ENCODE data around the gene SLC2A1.

Gene SLC2A1

DNA sequence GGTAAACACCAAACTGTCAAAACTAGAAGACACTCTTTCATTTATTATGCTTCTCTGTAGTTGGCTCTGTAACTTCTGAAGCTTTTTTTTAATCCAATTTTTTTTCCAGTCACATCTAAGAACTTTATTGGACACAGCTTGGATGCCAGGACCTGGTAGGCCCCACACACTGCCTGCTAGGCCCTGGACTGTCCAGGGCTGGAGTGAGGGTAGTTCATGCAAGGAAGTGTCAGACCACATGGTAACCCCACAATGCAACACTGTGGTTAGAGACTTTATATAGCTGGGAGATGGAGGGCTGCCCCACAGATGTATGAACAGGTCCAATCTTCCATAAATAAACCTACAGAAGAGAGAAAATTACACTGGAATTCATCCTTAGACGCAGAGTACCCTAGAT, 7.1 kb downstream of the SLC2A1 start:
- no peak overlapping the region for H3K4me3 ChIP-seq (ENCODE audit: low read depth in 1 of 5, low read length in 5 of 5)
- no peaks in the 10 kb centered on the region for H3K9me3 ChIP-seq (ENCODE audit: control insufficient read depth in 5 of 5, low read length in 5 of 5)
- no peaks in the 10 kb centered on the region for H3K27me3 ChIP-seq (ENCODE audit: control insufficient read depth in 5 of 5, insufficient read depth in 4 of 5, low read length in 5 of 5)
- no peak overlapping the region for H3K9ac ChIP-seq (ENCODE audit: low read length in 5 of 5)
- H3K36me3 ChIP-seq (ENCODE audit: control insufficient read depth in 5 of 5, insufficient read depth in 5 of 5, low read length in 5 of 5), result no peaks in the 10 kb centered on the region
- peaks cover 0 to 4% (median 0%) of the 10 kb centered on the region in 5 donors for H3K4me1 ChIP-seq (ENCODE audit: control insufficient read depth in 5 of 5, insufficient read depth in 5 of 5, low read length in 5 of 5)
- H3K27ac ChIP-seq (ENCODE audit: low read depth, low read length), result no peak overlapping the region

DNA sequence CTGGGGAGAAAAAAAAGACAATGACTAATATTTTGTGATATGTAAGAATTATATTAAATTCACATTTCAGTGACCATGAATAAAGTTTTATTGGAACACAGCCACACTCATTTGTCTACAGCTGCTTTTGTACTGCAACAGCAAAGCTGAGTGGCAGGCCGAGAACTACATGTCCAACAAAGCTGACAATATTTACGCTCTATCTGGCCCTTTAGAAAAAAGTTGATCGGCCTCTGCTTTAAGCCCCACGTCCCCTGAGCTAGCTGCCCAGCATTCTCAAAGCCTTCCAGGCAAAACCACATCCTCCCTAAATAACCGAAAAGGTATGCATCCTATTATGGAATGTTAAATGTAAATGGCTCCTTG, 8.6 kb downstream of the SLC2A1 start:
- H3K4me1 ChIP-seq (ENCODE audit: control insufficient read depth in 5 of 5, insufficient read depth in 5 of 5, low read length in 5 of 5), result peaks cover 0 to 5% (median under 1%) of the 10 kb centered on the region in 5 donors
- H3K27ac ChIP-seq (ENCODE audit: low read depth, low read length), result no peak overlapping the region
- no peaks in the 10 kb centered on the region for H3K36me3 ChIP-seq (ENCODE audit: control insufficient read depth in 5 of 5, insufficient read depth in 5 of 5, low read length in 5 of 5)
- H3K4me3 ChIP-seq (ENCODE audit: low read depth in 1 of 5, low read length in 5 of 5), result no peak overlapping the region
- H3K9ac ChIP-seq (ENCODE audit: low read length in 5 of 5), result no peak overlapping the region
- H3K9me3 ChIP-seq (ENCODE audit: control insufficient read depth in 5 of 5, low read length in 5 of 5), result no peaks in the 10 kb centered on the region
- no peaks in the 10 kb centered on the region for H3K27me3 ChIP-seq (ENCODE audit: control insufficient read depth in 5 of 5, insufficient read depth in 4 of 5, low read length in 5 of 5)

GRCh38 chr1:42949312-42950115, 9.2 kb downstream of the SLC2A1 start:
- Histone ChIP-seq H3K27ac (ENCODE audit: low read depth, low read length) (no peak overlapping the region), H3K4me1 (ENCODE audit: control insufficient read depth in 5 of 5, insufficient read depth in 5 of 5, low read length in 5 of 5) (peaks cover 0 to 11% (median 6%) of the 10 kb centered on the region in 5 donors), H3K27me3 (ENCODE audit: control insufficient read depth in 5 of 5, insufficient read depth in 4 of 5, low read length in 5 of 5) (no peaks in the 10 kb centered on the region), H3K9me3 (ENCODE audit: control insufficient read depth in 5 of 5, low read length in 5 of 5) (no peaks in the 10 kb centered on the region), H3K9ac (ENCODE audit: low read length in 5 of 5) (no peak overlapping the region), H3K4me3 (ENCODE audit: low read depth in 1 of 5, low read length in 5 of 5) (no peak overlapping the region), H3K36me3 (ENCODE audit: control insufficient read depth in 5 of 5, insufficient read depth in 5 of 5, low read length in 5 of 5) (no peaks in the 10 kb centered on the region)

DNA sequence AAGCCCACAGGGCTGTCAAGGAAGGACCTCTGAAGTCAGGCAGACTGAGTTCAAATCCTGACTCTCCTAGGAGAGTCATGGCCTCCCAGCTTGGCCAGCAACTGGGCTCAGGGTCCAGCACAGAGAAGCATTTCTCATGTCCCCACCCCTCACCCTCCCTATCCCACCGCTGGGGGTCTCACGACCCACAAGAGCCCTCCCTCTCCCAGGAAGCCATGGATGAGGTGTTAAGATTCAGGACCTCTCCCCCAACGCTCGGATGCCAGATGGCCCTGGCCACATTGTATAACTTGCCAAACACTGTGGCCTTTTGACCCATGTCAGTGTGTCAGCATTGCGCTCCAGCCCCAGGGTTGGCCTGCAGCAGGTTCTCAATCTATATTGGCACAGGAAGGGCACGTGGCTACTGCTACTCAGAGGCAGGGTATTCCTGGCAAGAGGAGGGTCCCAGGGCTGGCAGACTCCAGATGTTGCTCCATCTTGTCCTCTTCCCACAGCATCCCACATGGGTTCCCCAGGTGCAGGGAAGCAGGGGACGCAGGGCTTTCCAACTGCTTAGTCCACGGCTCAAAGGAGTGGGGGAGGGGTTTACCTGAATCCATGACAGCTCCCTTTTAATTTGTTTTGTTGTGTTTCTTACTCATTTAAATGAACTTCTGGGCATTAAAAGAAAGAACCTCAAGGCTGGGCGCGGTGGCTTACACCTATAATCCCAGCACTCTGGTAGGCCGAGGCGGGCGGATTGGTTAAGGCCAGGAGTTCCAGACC, 10.5 kb downstream of the SLC2A1 start:
- no peaks in the 10 kb centered on the region for H3K9me3 ChIP-seq (ENCODE audit: control insufficient read depth in 5 of 5, low read length in 5 of 5)
- H3K4me3 ChIP-seq (ENCODE audit: low read depth in 1 of 5, low read length in 5 of 5), result no peak overlapping the region
- no peaks in the 10 kb centered on the region for H3K36me3 ChIP-seq (ENCODE audit: control insufficient read depth in 5 of 5, insufficient read depth in 5 of 5, low read length in 5 of 5)
- H3K27ac ChIP-seq (ENCODE audit: low read depth, low read length), result no peak overlapping the region
- peaks cover 0 to 24% (median 17%) of the 10 kb centered on the region in 5 donors for H3K4me1 ChIP-seq (ENCODE audit: control insufficient read depth in 5 of 5, insufficient read depth in 5 of 5, low read length in 5 of 5)
- H3K27me3 ChIP-seq (ENCODE audit: control insufficient read depth in 5 of 5, insufficient read depth in 4 of 5, low read length in 5 of 5), result no peaks in the 10 kb centered on the region
- H3K9ac ChIP-seq (ENCODE audit: low read length in 5 of 5), result no peak overlapping the region

DNA sequence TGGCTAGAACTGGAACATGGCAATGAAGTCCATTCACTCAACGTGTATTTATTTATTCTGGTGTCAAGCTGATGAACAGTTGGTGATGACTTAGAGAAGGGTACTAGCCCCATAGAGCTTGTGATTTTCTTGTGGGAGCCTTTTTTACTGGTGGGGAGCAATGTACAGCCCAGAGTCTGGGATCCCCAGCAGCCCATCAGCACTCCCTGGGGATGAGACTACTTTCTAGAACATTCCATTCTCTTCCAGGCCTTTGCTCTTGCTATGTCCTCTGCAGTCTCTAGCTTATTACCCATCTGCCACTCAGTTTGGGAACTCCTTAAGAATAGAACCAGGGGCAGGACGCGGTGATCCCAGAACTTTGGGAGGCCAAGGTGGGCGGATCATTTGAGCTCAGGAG, 11.6 kb downstream of the SLC2A1 start:
- H3K36me3 ChIP-seq (ENCODE audit: control insufficient read depth in 5 of 5, insufficient read depth in 5 of 5, low read length in 5 of 5), result no peaks in the 10 kb centered on the region
- no peaks in the 10 kb centered on the region for H3K9me3 ChIP-seq (ENCODE audit: control insufficient read depth in 5 of 5, low read length in 5 of 5)
- H3K27me3 ChIP-seq (ENCODE audit: control insufficient read depth in 5 of 5, insufficient read depth in 4 of 5, low read length in 5 of 5), result no peaks in the 10 kb centered on the region
- H3K4me3 ChIP-seq (ENCODE audit: low read depth in 1 of 5, low read length in 5 of 5), result no peak overlapping the region
- no peak overlapping the region for H3K27ac ChIP-seq (ENCODE audit: low read depth, low read length)
- H3K9ac ChIP-seq (ENCODE audit: low read length in 5 of 5), result no peak overlapping the region
- peaks cover under 1 to 34% (median 25%) of the 10 kb centered on the region in 5 donors for H3K4me1 ChIP-seq (ENCODE audit: control insufficient read depth in 5 of 5, insufficient read depth in 5 of 5, low read length in 5 of 5)

DNA sequence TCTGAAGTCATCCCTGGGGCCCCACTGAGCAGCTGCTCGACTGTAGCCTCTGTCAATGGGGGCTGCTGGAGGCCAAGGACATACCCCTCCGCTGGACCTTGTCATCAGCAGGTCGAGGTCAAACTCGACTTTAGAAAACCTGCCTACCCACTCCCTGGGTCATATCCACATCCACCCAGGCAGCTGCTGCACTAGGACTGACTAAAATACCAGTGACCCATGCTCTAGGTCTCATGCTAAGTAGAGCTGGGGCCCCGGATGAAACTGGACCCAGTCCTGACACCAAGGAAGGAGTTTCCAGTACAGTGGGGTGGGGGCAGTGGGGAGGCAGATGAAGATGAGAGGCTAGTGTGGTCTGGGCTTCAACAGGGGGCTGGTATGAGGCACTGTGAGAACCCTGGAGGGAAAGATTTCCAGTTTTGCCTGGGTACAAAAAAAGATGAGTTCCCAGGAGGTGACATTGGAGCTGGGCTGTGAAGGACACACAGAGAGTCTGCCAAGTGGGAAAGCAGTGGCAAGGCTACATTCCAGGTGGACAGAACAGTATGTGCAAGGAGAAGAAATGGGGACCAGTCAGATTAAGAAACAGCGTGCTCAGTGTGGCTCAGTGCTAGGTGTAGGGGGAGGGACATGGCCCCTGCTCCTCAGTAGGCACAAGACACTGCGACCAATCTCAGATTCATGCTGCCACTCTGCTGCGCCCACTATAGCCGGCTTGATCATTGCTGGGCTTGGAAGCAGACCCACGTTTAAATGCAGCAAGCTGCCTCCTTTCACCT, 12.4 kb downstream of the SLC2A1 start:
- H3K4me3 ChIP-seq (ENCODE audit: low read depth in 1 of 5, low read length in 5 of 5), result no peak overlapping the region
- no peak overlapping the region for H3K27ac ChIP-seq (ENCODE audit: low read depth, low read length)
- H3K9ac ChIP-seq (ENCODE audit: low read length in 5 of 5), result no peak overlapping the region
- peaks cover 2 to 43% (median 30%) of the 10 kb centered on the region in 5 donors for H3K4me1 ChIP-seq (ENCODE audit: control insufficient read depth in 5 of 5, insufficient read depth in 5 of 5, low read length in 5 of 5)
- H3K9me3 ChIP-seq (ENCODE audit: control insufficient read depth in 5 of 5, low read length in 5 of 5), result no peaks in the 10 kb centered on the region
- H3K27me3 ChIP-seq (ENCODE audit: control insufficient read depth in 5 of 5, insufficient read depth in 4 of 5, low read length in 5 of 5), result no peaks in the 10 kb centered on the region
- H3K36me3 ChIP-seq (ENCODE audit: control insufficient read depth in 5 of 5, insufficient read depth in 5 of 5, low read length in 5 of 5), result no peaks in the 10 kb centered on the region

- Histone ChIP-seq H3K4me3 (ENCODE audit: low read depth in 1 of 5, low read length in 5 of 5) (no peak overlapping the region), H3K9me3 (ENCODE audit: control insufficient read depth in 5 of 5, low read length in 5 of 5) (no peaks in the 10 kb centered on the region), H3K36me3 (ENCODE audit: control insufficient read depth in 5 of 5, insufficient read depth in 5 of 5, low read length in 5 of 5) (no peaks in the 10 kb centered on the region), H3K27me3 (ENCODE audit: control insufficient read depth in 5 of 5, insufficient read depth in 4 of 5, low read length in 5 of 5) (no peaks in the 10 kb centered on the region), H3K4me1 (ENCODE audit: control insufficient read depth in 5 of 5, insufficient read depth in 5 of 5, low read length in 5 of 5) (peaks cover 2 to 49% (median 37%) of the 10 kb centered on the region in 5 donors), H3K27ac (ENCODE audit: low read depth, low read length) (no peak overlapping the region), H3K9ac (ENCODE audit: low read length in 5 of 5) (no peak overlapping the region)
Observed at GRCh38 chr1:42945164-42945563, 13.5 kb downstream of the SLC2A1 start.

- no peak overlapping the region for H3K4me3 ChIP-seq (ENCODE audit: low read depth in 1 of 5, low read length in 5 of 5)
- H3K9me3 ChIP-seq (ENCODE audit: control insufficient read depth in 5 of 5, low read length in 5 of 5), result no peaks in the 10 kb centered on the region
- peak overlapping the region in 1 of 5 donors; percentile 51 for H3K9ac ChIP-seq (ENCODE audit: low read length in 5 of 5)
- H3K36me3 ChIP-seq (ENCODE audit: control insufficient read depth in 5 of 5, insufficient read depth in 5 of 5, low read length in 5 of 5), result no peaks in the 10 kb centered on the region
- H3K27me3 ChIP-seq (ENCODE audit: control insufficient read depth in 5 of 5, insufficient read depth in 4 of 5, low read length in 5 of 5), result no peaks in the 10 kb centered on the region
- H3K4me1 ChIP-seq (ENCODE audit: control insufficient read depth in 5 of 5, insufficient read depth in 5 of 5, low read length in 5 of 5), result peaks cover 2 to 54% (median 37%) of the 10 kb centered on the region in 5 donors
- no peak overlapping the region for H3K27ac ChIP-seq (ENCODE audit: low read depth, low read length)
Observed at GRCh38 chr1:42944246-42944928, 14.3 kb downstream of the SLC2A1 start.

GRCh38 chr1:42943728-42944127, 14.9 kb downstream of the SLC2A1 start:
- Histone ChIP-seq H3K4me1 (ENCODE audit: control insufficient read depth in 5 of 5, insufficient read depth in 5 of 5, low read length in 5 of 5) (peaks cover 2 to 61% (median 37%) of the 10 kb centered on the region in 5 donors), H3K27ac (ENCODE audit: low read depth, low read length) (peak overlapping the region; percentile 37), H3K27me3 (ENCODE audit: control insufficient read depth in 5 of 5, insufficient read depth in 4 of 5, low read length in 5 of 5) (no peaks in the 10 kb centered on the region), H3K36me3 (ENCODE audit: control insufficient read depth in 5 of 5, insufficient read depth in 5 of 5, low read length in 5 of 5) (no peaks in the 10 kb centered on the region), H3K9ac (ENCODE audit: low read length in 5 of 5) (peak overlapping the region in 2 of 5 donors; percentile 29 to 51), H3K9me3 (ENCODE audit: control insufficient read depth in 5 of 5, low read length in 5 of 5) (no peaks in the 10 kb centered on the region), H3K4me3 (ENCODE audit: low read depth in 1 of 5, low read length in 5 of 5) (no peak overlapping the region)
